A673 (cell line): ENCODE measurements around the gene WDR3.

Experiments
- EZH2 ChIP-seq: fragments of 200-600 bp; sonication (generic); IDR thresholded peaks from 2 replicates; pipeline ENCODE4 v1.6.1; 2017; ENCODE audit warnings: borderline replicate concordance, low read depth, mild to moderate bottlenecking, mixed read lengths, antibody characterized with exemption, low read length; ENCODE audit not compliant: poor library complexity, severe bottlenecking
- TF ChIP-seq, protein P1 (sequence below): fragments of 300-800, 200-600 bp; sonication (generic); conservative IDR thresholded peaks from 2 replicates; pipeline ENCODE4 v1.5.1; 2017; ENCODE audit warnings: low read depth, mild to moderate bottlenecking, antibody characterized with exemption, low read length, moderate library complexity, mixed read lengths

- TF ChIP-seq, protein P1, sequence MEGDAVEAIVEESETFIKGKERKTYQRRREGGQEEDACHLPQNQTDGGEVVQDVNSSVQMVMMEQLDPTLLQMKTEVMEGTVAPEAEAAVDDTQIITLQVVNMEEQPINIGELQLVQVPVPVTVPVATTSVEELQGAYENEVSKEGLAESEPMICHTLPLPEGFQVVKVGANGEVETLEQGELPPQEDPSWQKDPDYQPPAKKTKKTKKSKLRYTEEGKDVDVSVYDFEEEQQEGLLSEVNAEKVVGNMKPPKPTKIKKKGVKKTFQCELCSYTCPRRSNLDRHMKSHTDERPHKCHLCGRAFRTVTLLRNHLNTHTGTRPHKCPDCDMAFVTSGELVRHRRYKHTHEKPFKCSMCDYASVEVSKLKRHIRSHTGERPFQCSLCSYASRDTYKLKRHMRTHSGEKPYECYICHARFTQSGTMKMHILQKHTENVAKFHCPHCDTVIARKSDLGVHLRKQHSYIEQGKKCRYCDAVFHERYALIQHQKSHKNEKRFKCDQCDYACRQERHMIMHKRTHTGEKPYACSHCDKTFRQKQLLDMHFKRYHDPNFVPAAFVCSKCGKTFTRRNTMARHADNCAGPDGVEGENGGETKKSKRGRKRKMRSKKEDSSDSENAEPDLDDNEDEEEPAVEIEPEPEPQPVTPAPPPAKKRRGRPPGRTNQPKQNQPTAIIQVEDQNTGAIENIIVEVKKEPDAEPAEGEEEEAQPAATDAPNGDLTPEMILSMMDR, result no peak
- TF ChIP-seq EZH2, result no peak
These were observed 18.5 kb upstream of the WDR3 start for GRCh38 chr1:117911051-117911450.
